ENCODE measurements around the gene ZFYVE28.
A peak's percentile ranks its signal among the peaks of the same experiment; 100 is the strongest.

- TF ChIP-seq POLR2AphosphoS5 (IDR thresholded peaks at IDR 0.05; ENCODE audit: low read depth, low read length), result no peak
- peak; percentile 47; the same call in 1 of the 2 replicates for TF ChIP-seq MAX (IDR thresholded peaks at IDR 0.05; ENCODE audit: low read depth)
- no peak for TF ChIP-seq CTCF (IDR thresholded peaks at IDR 0.05)
- TF ChIP-seq PBX3 (IDR thresholded peaks at IDR 0.05), result no peak
These were observed 157.2 kb downstream of the ZFYVE28 start for GRCh38 chr4:2261110-2261852.

Measured in SK-N-SH (cell line).